Neural progenitor cell (in vitro differentiated cells): Measurements from ENCODE around the gene R3HDM4. TPM values are rescaled to one million over a fixed set of nuclear protein-coding genes. Genes with fewer than 3 reads are reported as not detected.
A peak's percentile ranks its signal among the peaks of the same experiment; 100 is the strongest.

ENCODE experiments used
- DNase-seq: peaks from one replicate; pipeline ENCODE4 v3.0.0-alpha.2; 2016; ENCODE audit warnings: low spot score
- H2AFZ ChIP-seq: fragments of 200-600 bp; sonication (generic); replicated peaks from 2 replicates; pipeline ENCODE4 v1.6.1; 2016; ENCODE audit warnings: antibody characterized with exemption
- H3F3A ChIP-seq: fragments of 200-600 bp; sonication (generic); 2 replicates; pipeline ENCODE4 v1.6.1; 2016; ENCODE audit warnings: antibody characterized with exemption, low read depth
- H3K27ac ChIP-seq: fragments of 200-600 bp; sonication (generic); 2 replicates; pipeline ENCODE4 v1.5.1; 2016; ENCODE audit warnings: mild to moderate bottlenecking
- H3K27me3 ChIP-seq: fragments of 200-600 bp; sonication (generic); 2 replicates; pipeline ENCODE4 v1.6.1; 2016; ENCODE audit warnings: mild to moderate bottlenecking, moderate library complexity
- H3K36me3 ChIP-seq: fragments of 200-600 bp; sonication (generic); 2 replicates; pipeline ENCODE4 v1.5.1; 2016
- H3K4me1 ChIP-seq: fragments of 200-600 bp; sonication (generic); 2 replicates; pipeline ENCODE4 v1.6.1; 2016; ENCODE audit warnings: mixed run types
- H3K4me2 ChIP-seq: fragments of 200-600 bp; sonication (generic); 2 replicates; pipeline ENCODE4 v1.6.1; 2016
- H3K4me3 ChIP-seq: fragments of 200-600 bp; sonication (generic); 2 replicates; pipeline ENCODE4 v1.5.1; 2016
- H3K79me2 ChIP-seq: fragments of 200-600 bp; sonication (generic); 2 replicates; pipeline ENCODE4 v1.6.1; 2016; ENCODE audit warnings: low read depth
- H3K9ac ChIP-seq: fragments of 200-600 bp; sonication (generic); 2 replicates; pipeline ENCODE4 v1.6.1; 2016
- H3K9me3 ChIP-seq: fragments of 200-600 bp; sonication (generic); 2 replicates; pipeline ENCODE4 v1.5.1; 2016; ENCODE audit warnings: low read depth
- H4K20me1 ChIP-seq: fragments of 200-600 bp; sonication (generic); 2 replicates; pipeline ENCODE4 v1.6.1; 2016; ENCODE audit warnings: low read depth
- H3K27ac Mint-ChIP-seq: 3 replicates; pipeline ENCODE4 v1.8.0; 2021; ENCODE audit warnings: mixed read lengths
- H3K27me3 Mint-ChIP-seq: 2 replicates; pipeline ENCODE4 v1.8.0; 2022; ENCODE audit warnings: low read depth, mild to moderate bottlenecking, inconsistent platforms, moderate library complexity, mixed read lengths; ENCODE audit not compliant: insufficient read depth
- H3K36me3 Mint-ChIP-seq: 3 replicates; pipeline ENCODE4 v1.8.0; 2021; ENCODE audit warnings: mixed read lengths
- H3K4me1 Mint-ChIP-seq: 3 replicates; pipeline ENCODE4 v1.8.0; 2021; ENCODE audit warnings: mixed read lengths
- H3K4me3 Mint-ChIP-seq: 3 replicates; pipeline ENCODE4 v1.8.0; 2021; ENCODE audit warnings: mild to moderate bottlenecking, moderate library complexity, mixed read lengths
- H3K9me3 Mint-ChIP-seq: 3 replicates; pipeline ENCODE4 v1.8.0; 2020; ENCODE audit warnings: mixed read lengths
- EZH2 ChIP-seq: fragments of 200-600 bp; sonication (generic); IDR thresholded peaks from 2 replicates; pipeline ENCODE4 v1.6.1; 2017; ENCODE audit warnings: antibody characterized with exemption, mild to moderate bottlenecking, moderate library complexity
- EZH2phosphoT487 ChIP-seq: fragments of 200-600 bp; sonication (generic); IDR thresholded peaks from 2 replicates; pipeline ENCODE4 v1.6.1; 2017; ENCODE audit warnings: antibody characterized with exemption
- total RNA-seq: library from RNA; depleted of rRNA; stranded (reverse); fragments of >200 nt; gene quantifications from 2 replicates; pipeline ENCODE4 v1.2.3, GENCODE V29; 2015; ENCODE audit warnings: low replicate concordance
- TF ChIP-seq, protein P1 (sequence below): fragments of 200-600 bp; sonication (generic); IDR thresholded peaks from 2 replicates; pipeline ENCODE4 v1.5.1; 2017; ENCODE audit warnings: antibody characterized with exemption, mild to moderate bottlenecking

R3HDM4 gene
- total RNA-seq, 1 donor from 2014 or later, result 22.7 TPM

DNA sequence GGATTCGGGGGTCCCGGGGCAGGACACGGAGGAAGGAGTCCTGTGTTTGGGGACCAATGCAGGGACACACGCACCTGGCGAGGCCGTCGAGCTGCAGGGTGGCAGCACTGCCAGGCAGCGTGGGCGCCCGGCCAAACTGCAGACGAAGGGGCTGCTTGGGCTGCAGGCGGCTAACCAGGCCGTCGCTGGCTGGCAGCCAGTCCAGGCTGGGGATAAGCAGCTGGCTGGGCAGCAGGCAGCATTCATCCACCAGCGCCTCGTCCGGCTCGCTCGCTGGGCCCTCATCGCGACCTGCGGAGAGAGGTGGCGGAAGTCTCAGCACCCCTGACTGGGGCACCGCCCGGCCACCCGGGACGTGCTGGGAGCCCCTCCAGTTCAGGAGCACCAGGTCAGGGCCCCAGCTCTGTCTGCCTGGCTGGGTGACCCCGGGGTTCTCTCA is 42.0 kb downstream of the R3HDM4 start:
- Histone ChIP-seq H2AFZ (no peak overlapping the region), H3K9me3 (no peaks in the 10 kb centered on the region), H3K4me1 (peaks cover 7% of the 10 kb centered on the region), H3K27me3 (no peaks in the 10 kb centered on the region), H4K20me1 (peaks cover 21% of the 10 kb centered on the region), H3K4me3 (no peak overlapping the region), H3K36me3 (no peaks in the 10 kb centered on the region), H3K4me2 (no peak overlapping the region), H3K9ac (no peak overlapping the region), H3F3A (peaks cover 30% of the 10 kb centered on the region), H3K79me2 (no peaks in the 10 kb centered on the region), H3K27ac (peak overlapping the region; percentile 53)
- Mint-ChIP-seq H3K36me3 (peaks cover 11% of the 10 kb centered on the region), H3K4me1 (peaks cover 7% of the 10 kb centered on the region), H3K27me3 (peaks cover 5% of the 10 kb centered on the region), H3K4me3 (no peak overlapping the region), H3K9me3 (no peaks in the 10 kb centered on the region), H3K27ac (no peak overlapping the region)
- DNase-seq, result no peak
- TF ChIP-seq, protein P1, sequence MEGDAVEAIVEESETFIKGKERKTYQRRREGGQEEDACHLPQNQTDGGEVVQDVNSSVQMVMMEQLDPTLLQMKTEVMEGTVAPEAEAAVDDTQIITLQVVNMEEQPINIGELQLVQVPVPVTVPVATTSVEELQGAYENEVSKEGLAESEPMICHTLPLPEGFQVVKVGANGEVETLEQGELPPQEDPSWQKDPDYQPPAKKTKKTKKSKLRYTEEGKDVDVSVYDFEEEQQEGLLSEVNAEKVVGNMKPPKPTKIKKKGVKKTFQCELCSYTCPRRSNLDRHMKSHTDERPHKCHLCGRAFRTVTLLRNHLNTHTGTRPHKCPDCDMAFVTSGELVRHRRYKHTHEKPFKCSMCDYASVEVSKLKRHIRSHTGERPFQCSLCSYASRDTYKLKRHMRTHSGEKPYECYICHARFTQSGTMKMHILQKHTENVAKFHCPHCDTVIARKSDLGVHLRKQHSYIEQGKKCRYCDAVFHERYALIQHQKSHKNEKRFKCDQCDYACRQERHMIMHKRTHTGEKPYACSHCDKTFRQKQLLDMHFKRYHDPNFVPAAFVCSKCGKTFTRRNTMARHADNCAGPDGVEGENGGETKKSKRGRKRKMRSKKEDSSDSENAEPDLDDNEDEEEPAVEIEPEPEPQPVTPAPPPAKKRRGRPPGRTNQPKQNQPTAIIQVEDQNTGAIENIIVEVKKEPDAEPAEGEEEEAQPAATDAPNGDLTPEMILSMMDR, result no peak
- TF ChIP-seq EZH2, result no peak

DNA sequence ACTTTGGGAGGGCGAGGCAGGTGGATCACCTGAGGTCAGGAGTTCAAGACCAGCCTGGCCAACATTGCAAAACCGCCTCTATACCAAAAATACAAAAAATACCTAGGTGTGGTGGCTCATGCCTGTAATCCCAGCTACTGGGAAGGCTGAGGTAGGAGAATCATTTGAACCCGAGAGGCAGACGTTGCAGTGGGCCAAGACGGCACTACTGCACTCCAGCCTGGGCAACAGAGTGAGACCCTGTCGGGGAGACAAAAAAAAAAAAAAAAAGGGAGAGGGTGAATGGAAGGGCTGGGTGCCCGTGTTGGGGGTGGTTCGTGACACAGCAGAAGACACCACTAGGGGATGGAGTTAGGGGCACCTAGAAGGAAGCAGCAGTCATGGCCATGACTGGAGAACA is 42.7 kb downstream of the R3HDM4 start:
- Histone ChIP-seq H3K9me3 (no peaks in the 10 kb centered on the region), H3K79me2 (no peaks in the 10 kb centered on the region), H3K36me3 (no peaks in the 10 kb centered on the region), H3K27ac (no peak overlapping the region), H2AFZ (no peak overlapping the region), H3K4me3 (no peak overlapping the region), H3K27me3 (no peaks in the 10 kb centered on the region), H3K9ac (no peak overlapping the region), H4K20me1 (peaks cover 24% of the 10 kb centered on the region), H3K4me1 (peaks cover 7% of the 10 kb centered on the region), H3F3A (peaks cover 35% of the 10 kb centered on the region), H3K4me2 (no peak overlapping the region)
- Mint-ChIP-seq H3K4me1 (peaks cover 10% of the 10 kb centered on the region), H3K9me3 (no peaks in the 10 kb centered on the region), H3K27me3 (peaks cover 8% of the 10 kb centered on the region), H3K36me3 (peaks cover 11% of the 10 kb centered on the region), H3K27ac (peak overlapping the region; percentile 59), H3K4me3 (no peak overlapping the region)
- TF ChIP-seq EZH2phosphoT487, result no peak
- TF ChIP-seq, protein P1, result no peak
- no peak for TF ChIP-seq EZH2
- DNase-seq, result no peak

DNA sequence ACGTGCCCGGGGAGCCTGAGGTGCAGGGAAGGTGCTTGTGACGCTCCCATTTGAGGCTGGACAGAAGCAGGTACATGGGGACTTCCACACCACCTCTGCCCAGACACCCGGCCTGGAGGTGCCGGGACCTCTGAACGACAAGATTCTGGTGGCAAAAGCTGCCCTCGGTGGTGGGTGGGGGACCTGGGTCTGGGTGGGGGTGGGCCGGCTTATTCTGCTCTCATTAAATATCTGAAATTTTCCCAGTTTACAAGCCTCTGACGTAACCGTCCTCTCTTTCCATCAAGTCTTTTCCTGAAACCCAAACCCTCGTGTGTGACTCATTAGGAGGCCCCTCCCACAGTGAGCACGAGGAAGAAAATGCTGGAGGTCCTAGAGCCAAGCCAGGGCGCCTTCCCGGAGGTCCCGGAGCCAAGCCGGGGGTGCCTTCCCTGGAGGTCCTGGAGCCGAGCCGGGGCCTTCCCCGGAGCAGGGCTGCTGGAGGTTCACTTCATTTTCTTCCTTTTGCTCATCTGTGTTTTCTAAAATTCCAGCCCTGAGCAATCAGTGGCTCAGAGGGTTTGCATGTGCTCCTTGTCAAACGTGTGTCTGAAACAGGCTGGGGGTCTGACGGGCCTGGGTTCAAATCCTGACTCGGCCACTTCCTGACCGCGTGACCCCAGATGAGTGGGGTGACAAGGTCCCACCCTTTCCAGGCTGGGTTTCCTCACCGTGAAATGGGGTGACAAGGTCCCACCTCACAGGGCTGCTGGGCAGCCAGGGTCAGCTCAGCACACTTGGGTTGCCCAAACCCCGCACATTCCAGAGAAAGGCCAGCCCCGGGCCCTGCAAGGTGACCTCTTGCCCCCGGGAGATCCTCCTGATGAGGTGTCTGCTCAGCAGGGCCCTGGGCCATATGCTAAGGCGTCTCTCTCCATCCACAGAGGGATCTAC is 43.5 kb downstream of the R3HDM4 start:
- Mint-ChIP-seq H3K36me3 (peaks cover 11% of the 10 kb centered on the region), H3K27ac (no peak overlapping the region), H3K27me3 (peaks cover 9% of the 10 kb centered on the region), H3K4me3 (peak overlapping the region; percentile 41), H3K4me1 (peaks cover 10% of the 10 kb centered on the region), H3K9me3 (no peaks in the 10 kb centered on the region)
- Histone ChIP-seq H3K27me3 (no peaks in the 10 kb centered on the region), H4K20me1 (peaks cover 27% of the 10 kb centered on the region), H3K9ac (no peak overlapping the region), H3K4me1 (peaks cover 7% of the 10 kb centered on the region), H2AFZ (no peak overlapping the region), H3K27ac (no peak overlapping the region), H3K9me3 (no peaks in the 10 kb centered on the region), H3K4me3 (no peak overlapping the region), H3F3A (peaks cover 35% of the 10 kb centered on the region), H3K36me3 (no peaks in the 10 kb centered on the region), H3K4me2 (no peak overlapping the region), H3K79me2 (no peaks in the 10 kb centered on the region)
- TF ChIP-seq, protein P1, result no peak
- no peak for TF ChIP-seq EZH2phosphoT487
- no peak for TF ChIP-seq EZH2
- no peak for DNase-seq
